AG09319 (cell line): ENCODE results near the gene CCNG2.

ENCODE experiments used
- DNase-seq: peaks from one replicate; pipeline ENCODE4 v3.0.0-alpha.2; 2010; ENCODE audit warnings: low read depth; ENCODE audit errors: extremely low read depth
- TF ChIP-seq, protein P1 (sequence below): IDR thresholded peaks from 2 replicates; pipeline ENCODE4 v1.5.1; 2011; ENCODE audit warnings: low read depth, mild to moderate bottlenecking, inconsistent platforms, low read length, moderate library complexity

CCNG2 gene

DNA sequence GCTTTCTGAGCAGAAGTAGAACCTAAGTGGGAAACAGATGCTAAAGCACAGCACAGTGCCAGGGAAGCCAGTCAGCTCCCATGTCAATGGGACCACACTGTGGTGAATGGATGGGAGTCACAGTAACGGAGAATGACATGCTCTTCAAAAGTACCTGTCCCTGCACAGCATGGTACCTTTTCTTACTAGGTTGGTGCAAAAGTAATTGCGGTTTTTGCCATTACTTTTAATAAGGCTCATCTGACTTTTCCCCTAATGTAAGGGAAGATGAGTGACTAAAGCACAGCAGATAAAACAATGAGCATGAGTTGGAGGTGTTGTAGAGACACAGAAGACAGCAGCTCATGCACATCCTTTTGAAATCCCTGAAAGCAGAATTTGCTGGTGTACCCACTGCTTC lies 62.3 kb downstream of the CCNG2 start:
- TF ChIP-seq, protein P1, sequence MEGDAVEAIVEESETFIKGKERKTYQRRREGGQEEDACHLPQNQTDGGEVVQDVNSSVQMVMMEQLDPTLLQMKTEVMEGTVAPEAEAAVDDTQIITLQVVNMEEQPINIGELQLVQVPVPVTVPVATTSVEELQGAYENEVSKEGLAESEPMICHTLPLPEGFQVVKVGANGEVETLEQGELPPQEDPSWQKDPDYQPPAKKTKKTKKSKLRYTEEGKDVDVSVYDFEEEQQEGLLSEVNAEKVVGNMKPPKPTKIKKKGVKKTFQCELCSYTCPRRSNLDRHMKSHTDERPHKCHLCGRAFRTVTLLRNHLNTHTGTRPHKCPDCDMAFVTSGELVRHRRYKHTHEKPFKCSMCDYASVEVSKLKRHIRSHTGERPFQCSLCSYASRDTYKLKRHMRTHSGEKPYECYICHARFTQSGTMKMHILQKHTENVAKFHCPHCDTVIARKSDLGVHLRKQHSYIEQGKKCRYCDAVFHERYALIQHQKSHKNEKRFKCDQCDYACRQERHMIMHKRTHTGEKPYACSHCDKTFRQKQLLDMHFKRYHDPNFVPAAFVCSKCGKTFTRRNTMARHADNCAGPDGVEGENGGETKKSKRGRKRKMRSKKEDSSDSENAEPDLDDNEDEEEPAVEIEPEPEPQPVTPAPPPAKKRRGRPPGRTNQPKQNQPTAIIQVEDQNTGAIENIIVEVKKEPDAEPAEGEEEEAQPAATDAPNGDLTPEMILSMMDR, result no peak
- no peak for DNase-seq
